ENCODE data around the gene LSM3.
"Not testable (repeated sequence)": the region's sequence is repeated elsewhere in the genome, so short reads cannot be mapped to it uniquely, and the experiment has no call there.

LSM3 gene

DNA sequence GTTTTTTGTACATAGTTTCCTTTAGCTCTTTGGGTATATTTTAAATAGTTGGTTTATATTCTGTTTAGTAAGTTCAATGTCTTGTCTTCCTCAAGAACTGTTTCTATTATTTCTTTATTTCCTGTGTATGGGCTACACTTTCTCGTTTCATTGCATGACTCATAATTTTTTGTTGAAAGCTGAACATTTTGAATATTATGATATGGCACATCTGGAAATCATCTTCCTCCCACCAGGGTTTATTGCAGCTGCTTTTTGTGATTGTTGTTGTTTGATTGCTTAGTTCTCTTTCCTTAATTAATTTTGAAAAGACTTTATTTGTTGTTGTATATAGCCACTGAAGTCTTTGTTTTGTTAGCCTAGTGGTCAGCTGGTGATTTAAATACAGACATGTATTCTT lies 43.8 kb downstream of the LSM3 start:
- no peak for DNase-seq (ENCODE audit: low read depth)

DNA sequence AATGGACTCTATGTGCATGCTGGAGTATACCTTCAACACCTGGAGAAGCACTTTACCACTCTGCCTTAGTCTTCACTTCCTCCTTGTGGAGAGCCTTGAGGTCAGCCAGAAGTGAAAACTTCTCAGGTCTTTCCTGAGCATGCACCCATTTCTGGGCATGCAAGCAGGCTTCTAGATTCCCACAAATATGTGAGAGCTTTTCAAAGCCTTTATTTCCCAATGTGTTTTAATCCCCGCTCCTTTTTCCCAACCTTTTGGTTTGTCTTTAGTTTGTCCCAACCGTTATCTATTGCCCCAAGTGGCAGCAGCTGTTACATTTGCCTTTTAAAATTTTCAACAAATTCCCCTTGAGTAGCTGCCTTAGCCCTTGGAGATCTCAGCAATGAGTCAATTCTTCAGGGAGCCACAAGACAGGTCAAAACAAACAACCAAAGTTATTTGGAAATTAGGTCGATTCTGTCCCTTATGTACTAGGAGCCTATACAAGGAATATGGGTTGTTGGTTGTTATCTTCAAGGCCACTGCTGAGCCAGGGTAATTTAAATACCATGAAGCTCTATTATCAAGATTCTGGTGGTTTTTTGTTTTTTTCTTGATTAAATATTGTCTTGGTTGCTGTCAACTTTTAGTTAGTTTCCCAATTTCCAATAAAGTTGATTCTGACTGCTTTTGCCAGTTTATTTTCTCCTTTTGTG lies 44.4 kb downstream of the LSM3 start:
- no peak for DNase-seq (ENCODE audit: low read depth)

- no peak for DNase-seq (ENCODE audit: low read depth)
Observed at GRCh38 chr3:14223595-14223994, 45.0 kb downstream of the LSM3 start.

DNA sequence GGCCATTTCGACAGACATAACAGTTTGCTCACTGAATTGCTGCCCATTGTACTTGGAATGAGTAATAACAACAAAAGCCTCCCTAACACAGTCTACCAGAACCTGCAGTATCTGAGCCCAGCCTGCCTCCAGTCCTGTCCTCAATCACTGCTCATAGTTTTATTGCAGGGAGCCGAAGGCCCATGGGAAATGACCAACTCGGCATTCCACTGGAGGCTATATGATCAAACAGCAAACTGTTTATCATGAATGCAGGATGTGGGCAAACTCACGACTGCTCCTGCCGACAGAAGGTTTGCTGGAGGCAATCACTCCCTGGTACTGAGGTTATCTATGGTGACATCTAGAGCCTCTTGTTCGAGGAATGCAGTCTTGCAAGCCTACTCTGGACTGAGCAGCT lies 46.3 kb downstream of the LSM3 start:
- DNase-seq (ENCODE audit: low read depth), result no peak

- no peak for DNase-seq (ENCODE audit: low read depth)
Observed at GRCh38 chr3:14225421-14225820, 46.8 kb downstream of the LSM3 start.

DNA sequence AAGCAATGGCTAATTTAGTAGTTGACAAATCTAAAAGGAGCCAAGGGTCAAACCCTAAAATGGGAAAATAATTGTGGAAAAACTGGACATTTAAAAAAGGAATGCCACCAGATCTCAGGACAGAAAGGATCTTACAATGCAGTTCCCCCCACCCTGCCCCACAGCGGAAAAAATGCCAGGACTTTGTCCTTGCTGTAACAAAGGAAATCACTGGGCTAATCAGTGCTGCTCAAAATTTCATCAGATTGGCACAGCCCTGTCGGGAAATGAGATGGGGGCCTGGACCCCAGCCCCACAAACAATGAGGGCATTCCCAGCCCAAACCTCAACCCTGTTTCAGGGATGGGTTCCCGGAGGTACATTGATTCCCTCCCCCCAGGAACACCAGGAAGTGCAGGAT lies 47.7 kb downstream of the LSM3 start:
- not testable (repeated sequence) for DNase-seq (ENCODE audit: low read depth)

- no peak for DNase-seq (ENCODE audit: low read depth)
Observed at GRCh38 chr3:14227856-14228255, 49.2 kb downstream of the LSM3 start.

GRCh38 chr3:14228681-14229470 lies 50.3 kb downstream of the LSM3 start:
- no peak for DNase-seq (ENCODE audit: low read depth)

DNA sequence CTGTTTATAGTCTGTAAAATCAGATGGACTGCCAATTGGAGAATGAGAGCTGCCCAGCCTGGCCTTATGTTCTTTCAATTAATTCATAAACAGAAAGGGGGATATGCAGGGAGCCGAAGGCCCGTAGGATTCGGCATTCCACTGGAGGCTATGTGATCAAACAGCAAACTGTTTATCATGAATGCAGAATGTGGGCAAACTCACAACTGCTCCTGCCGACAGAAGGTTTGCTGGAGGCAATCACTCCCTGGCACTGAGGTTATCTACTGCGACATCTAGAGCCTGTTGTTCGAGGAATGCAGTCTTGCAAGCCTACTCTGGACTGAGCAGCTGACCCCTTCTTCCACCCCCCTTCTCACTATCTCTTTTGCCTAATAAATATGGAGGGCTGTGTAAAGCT lies 51.1 kb downstream of the LSM3 start:
- DNase-seq (ENCODE audit: low read depth), result not testable (repeated sequence)

- no peak for DNase-seq (ENCODE audit: low read depth)
Observed at GRCh38 chr3:14230729-14231128, 52.1 kb downstream of the LSM3 start.

GRCh38 chr3:14231145-14231990 lies 52.8 kb downstream of the LSM3 start:
- no peak for DNase-seq (ENCODE audit: low read depth)

- DNase-seq (ENCODE audit: low read depth), result no peak
Observed at GRCh38 chr3:14231998-14232501, 53.4 kb downstream of the LSM3 start.

DNA sequence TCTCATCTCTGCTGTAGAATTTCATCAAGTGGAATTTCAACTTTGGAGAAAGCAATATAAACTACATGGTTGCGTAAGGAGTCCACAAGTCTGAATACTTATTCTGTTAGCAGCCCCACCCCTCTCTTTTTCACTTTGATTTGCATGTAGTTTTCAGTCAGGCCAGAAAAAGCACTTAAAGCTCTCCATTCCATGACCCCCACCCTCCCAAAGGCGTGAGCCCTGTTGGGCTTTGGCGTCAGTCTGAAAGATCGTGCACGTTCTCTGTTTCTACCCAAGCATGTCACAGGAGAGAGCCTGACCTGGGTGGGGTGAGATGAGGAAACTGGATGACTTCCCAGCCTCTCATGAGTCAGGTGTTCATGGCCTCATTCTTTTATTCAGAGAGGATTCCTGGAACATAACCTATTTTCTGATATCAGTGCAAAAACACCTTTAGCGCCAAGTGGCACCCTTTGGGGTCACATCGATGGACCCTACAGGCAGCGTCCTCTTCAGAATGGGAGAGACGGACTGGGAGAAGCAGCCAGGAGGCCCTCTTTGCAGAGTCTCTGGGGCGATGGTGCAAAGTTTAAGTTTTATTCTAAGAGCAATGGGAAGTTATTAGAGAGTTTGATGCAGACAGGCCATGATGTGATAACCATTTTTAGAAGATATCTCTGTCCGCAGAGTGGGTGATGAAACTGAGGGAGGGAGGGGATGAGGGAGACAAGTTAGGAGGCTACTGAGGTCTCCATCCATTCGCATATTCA lies 55.8 kb downstream of the LSM3 start:
- DNase-seq (ENCODE audit: low read depth), result no peak

DNA sequence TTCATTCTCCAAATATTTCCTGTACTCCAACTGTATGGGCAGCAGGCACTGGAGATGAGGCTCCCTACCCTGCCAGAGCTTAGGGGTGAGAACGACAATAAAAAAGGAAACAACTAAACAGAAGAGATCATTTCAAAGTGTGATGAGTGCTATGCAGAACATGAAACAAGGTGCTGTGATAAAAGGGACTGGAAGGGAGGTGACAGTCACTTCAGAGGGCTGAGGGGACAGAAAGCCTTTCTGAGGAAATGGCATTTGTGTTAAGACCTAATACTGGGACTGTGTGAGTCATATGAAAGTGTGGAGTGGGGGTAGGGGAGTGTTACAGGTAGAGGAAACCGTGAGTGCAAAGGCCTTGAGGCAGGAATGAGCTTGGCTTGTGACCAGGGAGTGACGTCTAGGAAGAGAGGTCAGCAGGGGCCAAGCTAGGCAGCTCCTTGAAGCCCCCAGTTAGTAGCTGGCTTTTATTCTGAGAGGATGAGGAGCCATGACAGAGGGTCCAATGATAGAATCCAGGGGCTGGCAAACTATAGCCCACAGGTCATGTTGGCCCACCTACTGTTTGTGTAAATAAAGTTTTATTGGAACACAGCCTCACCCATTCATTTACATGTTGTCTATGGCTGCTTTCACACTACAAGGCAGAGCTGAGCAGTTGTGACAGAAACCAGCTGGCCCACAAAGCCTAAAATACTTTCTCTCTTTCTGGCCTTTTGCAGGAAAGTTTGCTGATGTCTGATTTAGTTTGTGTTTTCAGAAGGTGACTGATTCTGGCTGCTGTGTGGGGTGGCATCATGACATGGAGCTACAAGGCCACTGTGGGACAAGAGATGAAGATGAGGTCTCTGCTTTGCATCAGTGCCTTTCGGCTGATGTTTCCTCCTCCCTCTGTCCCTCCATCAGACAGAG lies 56.6 kb downstream of the LSM3 start:
- DNase-seq (ENCODE audit: low read depth), result no peak

DNA sequence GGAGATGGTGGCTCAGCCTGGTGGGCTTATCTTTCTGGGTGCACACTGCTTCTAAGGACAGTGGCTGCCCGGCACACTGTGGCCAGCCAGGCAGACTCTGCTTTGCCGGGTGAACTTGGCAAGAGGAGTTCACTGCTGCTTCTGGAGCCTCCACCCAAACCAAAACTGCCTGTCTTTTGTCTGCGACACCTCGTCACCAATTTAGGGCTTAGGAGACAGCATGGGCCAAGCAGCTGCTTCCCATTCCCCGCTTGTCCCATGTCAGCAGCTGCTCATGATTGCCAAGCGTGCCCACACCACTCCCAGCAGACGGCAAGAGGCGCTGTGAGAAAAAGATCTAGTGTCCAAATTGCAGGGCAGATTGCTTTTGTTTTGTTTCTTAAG lies 57.3 kb downstream of the LSM3 start:
- DNase-seq (ENCODE audit: low read depth), result no peak

DNA sequence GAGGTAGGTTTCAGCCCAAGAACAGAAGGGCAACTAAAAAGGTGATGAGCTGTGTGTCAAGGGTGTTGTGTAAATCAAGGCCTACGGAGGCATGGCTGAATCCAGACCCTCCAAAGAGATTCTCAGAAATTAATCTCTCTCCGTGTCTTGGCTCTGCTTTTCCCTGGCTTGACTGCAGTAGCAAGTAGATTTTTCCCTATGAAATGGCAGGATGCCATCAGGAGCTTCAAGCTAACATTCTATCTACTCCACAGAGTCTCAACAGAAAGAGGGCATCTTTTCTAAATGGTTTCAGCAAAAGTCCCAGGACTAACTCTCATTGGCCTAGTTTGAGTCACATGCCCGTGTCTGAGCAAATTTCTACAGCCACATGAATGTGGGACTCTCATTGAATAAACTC lies 58.3 kb downstream of the LSM3 start:
- DNase-seq (ENCODE audit: low read depth), result no peak

DNA sequence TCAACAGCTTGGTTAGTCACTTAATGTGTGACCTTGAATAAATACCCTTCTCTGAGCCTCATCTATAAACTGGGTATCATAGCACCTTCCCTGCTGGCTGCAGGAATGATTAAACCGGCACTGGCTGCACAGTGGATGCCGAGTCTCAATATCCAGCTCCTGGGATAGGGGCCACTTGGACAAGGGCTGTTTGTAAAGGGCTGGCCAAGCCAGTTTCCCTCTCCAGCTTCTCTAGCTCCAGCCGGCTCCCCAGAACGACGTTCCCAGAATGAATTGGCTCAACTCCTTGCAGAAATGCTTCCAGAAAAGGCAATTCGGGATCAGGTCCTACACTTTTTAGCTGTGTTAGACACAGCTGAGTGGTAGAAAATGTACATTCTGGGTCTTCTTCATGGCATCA lies 58.8 kb downstream of the LSM3 start:
- no peak for DNase-seq (ENCODE audit: low read depth)

DNA sequence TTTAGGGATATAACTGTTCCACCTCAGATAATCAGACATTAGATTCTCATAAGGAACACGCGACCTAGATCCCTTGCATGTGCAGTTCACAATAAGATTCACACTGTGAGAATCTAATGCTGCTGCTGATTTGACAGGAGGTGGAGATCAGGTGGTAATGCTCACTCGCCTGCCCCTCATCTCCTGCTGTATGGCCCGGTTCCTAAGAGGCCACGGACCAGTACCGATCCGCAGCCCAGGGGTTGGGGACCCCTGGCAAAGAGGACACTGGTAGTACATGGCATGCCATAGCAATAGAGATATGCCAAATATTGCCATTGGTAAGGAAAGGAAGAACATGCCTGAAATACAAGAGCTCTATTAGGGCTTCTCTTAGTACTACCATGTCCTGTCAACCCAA lies 59.7 kb downstream of the LSM3 start:
- DNase-seq (ENCODE audit: low read depth), result no peak

DNA sequence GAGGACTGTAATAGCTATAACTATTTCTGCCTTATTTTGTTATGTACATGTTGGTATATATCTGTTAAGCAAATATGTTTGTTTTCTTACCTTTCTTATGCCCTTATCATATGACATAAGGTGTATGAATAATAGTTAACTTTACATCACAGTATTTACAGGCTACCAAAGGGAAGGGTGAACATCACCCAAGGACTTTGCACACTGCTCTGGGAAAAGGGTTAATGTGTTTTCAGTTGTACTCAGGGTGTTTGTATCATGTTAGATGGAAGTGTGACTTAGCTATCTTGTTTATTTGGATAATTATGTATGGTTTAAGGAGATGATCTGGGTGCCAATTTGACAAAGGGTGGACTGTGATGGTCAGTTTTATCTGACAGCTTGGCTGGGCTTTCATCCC lies 60.3 kb downstream of the LSM3 start:
- DNase-seq (ENCODE audit: low read depth), result no peak

DNA sequence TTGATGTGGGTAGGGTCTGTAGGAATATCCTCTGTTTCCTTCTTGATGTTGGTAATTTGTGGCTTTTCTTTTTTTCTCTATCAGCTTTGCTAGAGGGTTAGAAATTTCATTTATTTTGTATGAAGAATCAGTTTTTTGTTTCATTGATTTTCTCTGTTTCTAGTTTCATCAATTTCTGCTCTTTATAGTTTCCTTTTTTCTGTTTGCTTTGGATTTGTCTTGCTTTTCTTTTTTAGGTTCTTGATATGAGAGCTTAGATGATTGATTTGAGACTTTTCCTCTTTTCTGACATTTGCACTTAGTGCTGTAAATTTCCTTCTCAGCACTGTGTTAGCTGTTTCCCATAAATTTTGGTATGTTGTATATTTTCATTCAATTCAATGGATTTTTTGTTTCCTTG lies 61.3 kb downstream of the LSM3 start:
- DNase-seq (ENCODE audit: low read depth), result no peak

DNA sequence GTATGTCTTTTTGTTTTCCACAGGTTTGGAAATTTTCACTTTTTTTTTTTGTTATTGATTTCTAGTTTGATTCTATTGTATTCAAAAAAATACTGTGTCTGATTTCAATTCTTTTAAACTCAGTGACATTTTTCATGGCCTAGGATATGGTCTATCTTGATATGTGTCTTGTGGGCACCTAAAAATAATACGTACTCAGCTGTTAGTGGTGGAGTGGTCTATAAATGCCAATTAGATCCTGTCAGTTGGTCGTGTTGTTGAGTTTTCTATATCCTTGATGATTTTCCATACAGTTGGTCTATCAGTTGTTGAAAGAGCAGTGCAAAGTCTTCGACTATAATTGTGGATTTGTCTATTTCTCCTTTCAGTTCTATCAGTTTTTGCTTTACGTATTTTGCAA lies 61.7 kb downstream of the LSM3 start:
- DNase-seq (ENCODE audit: low read depth), result no peak
